HepG2 (cell line): Measurements from ENCODE around the gene PLEKHG5. TPM values are rescaled to one million over a fixed set of nuclear protein-coding genes. Genes with fewer than 3 reads are reported as not detected.

Experiments used
- CSRNP1 ChIP-seq: sonication (generic); formaldehyde crosslinking; IDR thresholded peaks from 2 replicates; pipeline ENCODE4 v1.8.1; 2023; ENCODE audit warnings: mild to moderate bottlenecking, missing genetic modification reagents
- ERF ChIP-seq: IDR thresholded peaks from 2 replicates; pipeline ENCODE4 v1.6.1; 2018; ENCODE audit warnings: missing biosample characterization, missing genetic modification reagents
- FLYWCH1 ChIP-seq: sonication (generic); formaldehyde crosslinking; IDR thresholded peaks from 2 replicates; pipeline ENCODE4 v1.8.1; 2023; ENCODE audit warnings: mild to moderate bottlenecking, missing genetic modification reagents
- GPN1 ChIP-seq: sonication (generic); formaldehyde crosslinking; IDR thresholded peaks from 2 replicates; pipeline ENCODE4 v1.5.1; 2020; ENCODE audit warnings: missing genetic modification reagents, borderline replicate concordance
- HNF4A ChIP-seq: sonication (generic); formaldehyde crosslinking; IDR thresholded peaks from 2 replicates; pipeline ENCODE4 v1.4.0; 2020; ENCODE audit warnings: missing genetic modification reagents
- JUN ChIP-seq: sonication (generic); formaldehyde crosslinking; IDR thresholded peaks from 2 replicates; pipeline ENCODE4 v1.4.0; 2020; ENCODE audit warnings: mild to moderate bottlenecking, missing genetic modification reagents
- PHF5A ChIP-seq: IDR thresholded peaks from one replicate; pipeline ENCODE4 v1.6.1; 2018; ENCODE audit warnings: low read depth, missing genetic modification reagents; ENCODE audit not compliant: unreplicated experiment
- PITX1 ChIP-seq: sonication (generic); formaldehyde crosslinking; IDR thresholded peaks from 2 replicates; pipeline ENCODE4 v1.5.1; 2020; ENCODE audit warnings: mild to moderate bottlenecking, missing genetic modification reagents
- RXRA ChIP-seq: sonication (generic); formaldehyde crosslinking; IDR thresholded peaks from 2 replicates; pipeline ENCODE4 v1.5.1; 2020; ENCODE audit warnings: missing genetic modification reagents
- RXRB ChIP-seq: IDR thresholded peaks from 2 replicates; pipeline ENCODE4 v1.6.1; 2016; ENCODE audit warnings: borderline replicate concordance, missing genetic modification reagents, missing compliant biosample characterization
- ZNF232 ChIP-seq: sonication (generic); formaldehyde crosslinking; IDR thresholded peaks from 2 replicates; pipeline ENCODE4 v1.4.0; 2020; ENCODE audit warnings: missing genetic modification reagents, borderline replicate concordance
- ZNF264 ChIP-seq: sonication (generic); formaldehyde crosslinking; IDR thresholded peaks from 2 replicates; pipeline ENCODE4 v1.4.0; 2020; ENCODE audit warnings: missing genetic modification reagents
- ZNF512 ChIP-seq: sonication (generic); formaldehyde crosslinking; IDR thresholded peaks from 2 replicates; pipeline ENCODE4 v1.4.0; 2020; ENCODE audit warnings: mild to moderate bottlenecking, missing genetic modification reagents
- ZNF740 ChIP-seq: sonication (generic); formaldehyde crosslinking; IDR thresholded peaks from 2 replicates; pipeline ENCODE4 v1.4.0; 2020; ENCODE audit warnings: missing genetic modification reagents
- ZSCAN29 ChIP-seq: sonication (generic); formaldehyde crosslinking; conservative IDR thresholded peaks from 2 replicates; pipeline ENCODE4 v1.4.0; 2020; ENCODE audit warnings: mild to moderate bottlenecking, missing genetic modification reagents
- polyA plus RNA-seq, 8 experiments: library from polyadenylated mRNA; depleted of rRNA in 3 of 8; stranded (reverse) in 7 of 8; unstranded in 1 of 8; fragments of >200 nt; fragmentation: Illumina TruSeq in 4 of 8; extraction: Trizol in 4 of 8; gene quantifications; 2 replicates each; pipeline versions ENCODE4 v1.2.1 to v1.2.3, GENCODE V29; 2011 to 2016; ENCODE audit warnings: low read depth in 4 of 8, missing spikeins in 1 of 8, mixed read lengths in 1 of 8; ENCODE audit not compliant: insufficient read depth in 1 of 8
- total RNA-seq, 5 experiments: library from RNA; depleted of rRNA; stranded (reverse); fragments of >200 nt; fragmentation: Illumina TruSeq; extraction: Trizol; gene quantifications; 2 replicates each; pipeline ENCODE4 v1.2.3, GENCODE V29; 2016; ENCODE audit warnings: low read depth in 1 of 5
- TF ChIP-seq, protein P1 (sequence below): sonication (generic); formaldehyde crosslinking; IDR thresholded peaks from 2 replicates; pipeline ENCODE4 v1.4.0; 2020; ENCODE audit warnings: missing genetic modification reagents
- TF ChIP-seq, protein P2 (sequence below): sonication (generic); formaldehyde crosslinking; IDR thresholded peaks from 2 replicates; pipeline ENCODE4 v1.5.0; 2020; ENCODE audit warnings: mild to moderate bottlenecking, missing genetic modification reagents
- TF ChIP-seq, protein P3 (sequence below): sonication (generic); formaldehyde crosslinking; IDR thresholded peaks from 2 replicates; pipeline ENCODE4 v1.5.0; 2020; ENCODE audit warnings: mild to moderate bottlenecking, missing genetic modification reagents

Gene PLEKHG5
- total and polyA plus RNA-seq, 2 of the 13 experiments (the other 11 are each of a cell fraction or from before 2014, with no cell fraction given) = 1.9 to 3.5 TPM

- TF ChIP-seq, protein P1, sequence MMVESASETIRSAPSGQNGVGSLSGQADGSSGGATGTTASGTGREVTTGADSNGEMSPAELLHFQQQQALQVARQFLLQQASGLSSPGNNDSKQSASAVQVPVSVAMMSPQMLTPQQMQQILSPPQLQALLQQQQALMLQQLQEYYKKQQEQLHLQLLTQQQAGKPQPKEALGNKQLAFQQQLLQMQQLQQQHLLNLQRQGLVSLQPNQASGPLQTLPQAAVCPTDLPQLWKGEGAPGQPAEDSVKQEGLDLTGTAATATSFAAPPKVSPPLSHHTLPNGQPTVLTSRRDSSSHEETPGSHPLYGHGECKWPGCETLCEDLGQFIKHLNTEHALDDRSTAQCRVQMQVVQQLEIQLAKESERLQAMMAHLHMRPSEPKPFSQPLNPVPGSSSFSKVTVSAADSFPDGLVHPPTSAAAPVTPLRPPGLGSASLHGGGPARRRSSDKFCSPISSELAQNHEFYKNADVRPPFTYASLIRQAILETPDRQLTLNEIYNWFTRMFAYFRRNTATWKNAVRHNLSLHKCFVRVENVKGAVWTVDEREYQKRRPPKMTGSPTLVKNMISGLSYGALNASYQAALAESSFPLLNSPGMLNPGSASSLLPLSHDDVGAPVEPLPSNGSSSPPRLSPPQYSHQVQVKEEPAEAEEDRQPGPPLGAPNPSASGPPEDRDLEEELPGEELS (CRISPR knock-in tag) = 0 out of 2 replicates have a peak, but pooled peaks have one; percentile 21
- TF ChIP-seq RXRB (CRISPR knock-in tag) = peak; percentile 62
- no peak for TF ChIP-seq ZNF512 (CRISPR knock-in tag)
- peak; percentile 82 for TF ChIP-seq ZNF740
- no peak for TF ChIP-seq GPN1 (CRISPR knock-in tag)
- TF ChIP-seq ZSCAN29 (CRISPR knock-in tag) = no peak
- peak; percentile 19; the same call in 1 of the 2 replicates for TF ChIP-seq ZNF232 (CRISPR knock-in tag)
- no peak for TF ChIP-seq JUN (CRISPR knock-in tag)
- TF ChIP-seq FLYWCH1 (CRISPR knock-in tag) = no peak
- peak; percentile 33 for TF ChIP-seq PHF5A (CRISPR knock-in tag)
- TF ChIP-seq PITX1 = peak; percentile 42; the same call in 1 of the 2 replicates
- TF ChIP-seq ZNF264 (CRISPR knock-in tag) = peak; percentile 17; the same call in 1 of the 2 replicates
- peak; percentile 65 for TF ChIP-seq ERF (CRISPR knock-in tag)
- TF ChIP-seq, protein P2, sequence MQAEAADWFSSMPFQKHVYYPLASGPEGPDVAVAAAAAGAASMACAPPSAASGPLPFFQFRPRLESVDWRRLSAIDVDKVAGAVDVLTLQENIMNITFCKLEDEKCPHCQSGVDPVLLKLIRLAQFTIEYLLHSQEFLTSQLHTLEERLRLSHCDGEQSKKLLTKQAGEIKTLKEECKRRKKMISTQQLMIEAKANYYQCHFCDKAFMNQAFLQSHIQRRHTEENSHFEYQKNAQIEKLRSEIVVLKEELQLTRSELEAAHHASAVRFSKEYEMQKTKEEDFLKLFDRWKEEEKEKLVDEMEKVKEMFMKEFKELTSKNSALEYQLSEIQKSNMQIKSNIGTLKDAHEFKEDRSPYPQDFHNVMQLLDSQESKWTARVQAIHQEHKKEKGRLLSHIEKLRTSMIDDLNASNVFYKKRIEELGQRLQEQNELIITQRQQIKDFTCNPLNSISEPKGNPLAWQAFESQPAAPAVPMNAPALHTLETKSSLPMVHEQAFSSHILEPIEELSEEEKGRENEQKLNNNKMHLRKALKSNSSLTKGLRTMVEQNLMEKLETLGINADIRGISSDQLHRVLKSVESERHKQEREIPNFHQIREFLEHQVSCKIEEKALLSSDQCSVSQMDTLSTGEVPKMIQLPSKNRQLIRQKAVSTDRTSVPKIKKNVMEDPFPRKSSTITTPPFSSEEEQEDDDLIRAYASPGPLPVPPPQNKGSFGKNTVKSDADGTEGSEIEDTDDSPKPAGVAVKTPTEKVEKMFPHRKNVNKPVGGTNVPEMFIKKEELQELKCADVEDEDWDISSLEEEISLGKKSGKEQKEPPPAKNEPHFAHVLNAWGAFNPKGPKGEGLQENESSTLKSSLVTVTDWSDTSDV (CRISPR knock-in tag) = no peak
- TF ChIP-seq, protein P3, sequence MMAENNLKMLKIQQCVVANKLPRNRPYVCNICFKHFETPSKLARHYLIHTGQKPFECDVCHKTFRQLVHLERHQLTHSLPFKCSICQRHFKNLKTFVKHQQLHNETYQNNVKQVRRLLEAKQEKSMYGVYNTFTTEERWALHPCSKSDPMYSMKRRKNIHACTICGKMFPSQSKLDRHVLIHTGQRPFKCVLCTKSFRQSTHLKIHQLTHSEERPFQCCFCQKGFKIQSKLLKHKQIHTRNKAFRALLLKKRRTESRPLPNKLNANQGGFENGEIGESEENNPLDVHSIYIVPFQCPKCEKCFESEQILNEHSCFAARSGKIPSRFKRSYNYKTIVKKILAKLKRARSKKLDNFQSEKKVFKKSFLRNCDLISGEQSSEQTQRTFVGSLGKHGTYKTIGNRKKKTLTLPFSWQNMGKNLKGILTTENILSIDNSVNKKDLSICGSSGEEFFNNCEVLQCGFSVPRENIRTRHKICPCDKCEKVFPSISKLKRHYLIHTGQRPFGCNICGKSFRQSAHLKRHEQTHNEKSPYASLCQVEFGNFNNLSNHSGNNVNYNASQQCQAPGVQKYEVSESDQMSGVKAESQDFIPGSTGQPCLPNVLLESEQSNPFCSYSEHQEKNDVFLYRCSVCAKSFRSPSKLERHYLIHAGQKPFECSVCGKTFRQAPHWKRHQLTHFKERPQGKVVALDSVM (CRISPR knock-in tag) = no peak
- TF ChIP-seq RXRA (CRISPR knock-in tag) = peak; percentile 45; the same call in 1 of the 2 replicates
- no peak for TF ChIP-seq HNF4A (CRISPR knock-in tag)
- TF ChIP-seq CSRNP1 (CRISPR knock-in tag) = no peak
Measured at GRCh38 chr1:6447818-6448748, 43.4 kb downstream of the PLEKHG5 start (continued).
